Activated CD8-positive, alpha-beta memory T cell treated with anti-CD3 and anti-CD28 coated beads, Interleukin-2, amount 50 U/mL, for 4 hours (primary cell): ENCODE measurements around the gene LAMC3.

ENCODE experiments used
- DNase-seq: peaks from one replicate; pipeline ENCODE4 v3.0.0-alpha.2; 2020

Gene LAMC3

GRCh38 chr9:131013015-131013755 lies 4.2 kb downstream of the LAMC3 start:
- DNase-seq, result no peak

DNA sequence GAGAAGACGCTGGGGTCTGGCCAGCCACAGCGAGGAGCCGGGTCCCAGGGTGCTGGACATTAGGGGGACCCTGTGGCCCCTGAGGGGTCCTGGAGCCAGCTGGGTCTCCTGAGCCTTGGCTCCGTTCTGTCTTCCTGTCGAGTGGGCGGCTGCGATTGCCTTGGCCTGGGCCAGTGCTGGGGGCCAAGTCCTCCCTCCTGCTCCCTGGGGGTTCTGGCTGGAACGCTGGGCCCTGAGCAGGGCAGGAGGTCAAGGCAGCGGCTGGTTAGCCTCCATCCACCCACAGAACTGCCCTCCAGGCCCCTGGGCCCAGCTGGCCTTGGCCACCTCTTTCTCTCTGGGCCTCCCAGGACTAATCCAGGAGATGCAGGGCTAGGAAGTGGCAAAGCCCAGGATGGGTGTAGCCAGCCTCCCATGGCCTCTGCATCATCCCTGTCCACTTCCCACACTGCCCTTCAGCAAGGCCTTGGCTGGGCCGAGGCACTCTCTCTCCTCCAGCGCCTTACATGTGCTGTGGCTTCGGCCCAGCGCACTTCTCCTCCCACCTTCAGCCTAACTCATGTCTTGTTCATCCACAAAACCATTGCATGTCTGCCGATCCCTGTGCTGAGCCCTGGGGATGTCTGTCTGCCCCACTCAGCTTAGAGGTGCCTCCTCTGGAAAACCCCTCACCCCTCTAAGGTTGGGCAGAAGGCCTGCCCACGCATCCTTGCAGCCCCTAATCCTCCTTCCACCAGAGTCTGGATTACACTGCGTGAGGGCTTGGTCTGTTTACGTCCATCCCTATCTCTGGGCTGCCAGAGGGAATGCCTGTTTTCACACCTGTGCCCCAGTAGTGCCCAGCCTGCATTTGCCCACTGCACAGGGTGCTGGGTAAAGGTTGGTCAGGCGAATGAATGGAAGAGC lies 5.0 kb downstream of the LAMC3 start:
- no peak for DNase-seq

- no peak for DNase-seq
These were observed 6.1 kb downstream of the LAMC3 start for GRCh38 chr9:131015112-131015511.

- no peak for DNase-seq
These were observed 7.0 kb downstream of the LAMC3 start for GRCh38 chr9:131015876-131016397.

GRCh38 chr9:131017067-131017466 lies 8.1 kb downstream of the LAMC3 start:
- no peak for DNase-seq

GRCh38 chr9:131018621-131019020 lies 9.6 kb downstream of the LAMC3 start:
- no peak for DNase-seq

GRCh38 chr9:131019388-131020239 lies 10.6 kb downstream of the LAMC3 start:
- no peak for DNase-seq

- no peak for DNase-seq
These were observed 11.4 kb downstream of the LAMC3 start for GRCh38 chr9:131020388-131020787.

GRCh38 chr9:131020862-131021261 lies 11.9 kb downstream of the LAMC3 start:
- DNase-seq, result no peak

- no peak for DNase-seq
These were observed 12.8 kb downstream of the LAMC3 start for GRCh38 chr9:131021785-131022184.

DNA sequence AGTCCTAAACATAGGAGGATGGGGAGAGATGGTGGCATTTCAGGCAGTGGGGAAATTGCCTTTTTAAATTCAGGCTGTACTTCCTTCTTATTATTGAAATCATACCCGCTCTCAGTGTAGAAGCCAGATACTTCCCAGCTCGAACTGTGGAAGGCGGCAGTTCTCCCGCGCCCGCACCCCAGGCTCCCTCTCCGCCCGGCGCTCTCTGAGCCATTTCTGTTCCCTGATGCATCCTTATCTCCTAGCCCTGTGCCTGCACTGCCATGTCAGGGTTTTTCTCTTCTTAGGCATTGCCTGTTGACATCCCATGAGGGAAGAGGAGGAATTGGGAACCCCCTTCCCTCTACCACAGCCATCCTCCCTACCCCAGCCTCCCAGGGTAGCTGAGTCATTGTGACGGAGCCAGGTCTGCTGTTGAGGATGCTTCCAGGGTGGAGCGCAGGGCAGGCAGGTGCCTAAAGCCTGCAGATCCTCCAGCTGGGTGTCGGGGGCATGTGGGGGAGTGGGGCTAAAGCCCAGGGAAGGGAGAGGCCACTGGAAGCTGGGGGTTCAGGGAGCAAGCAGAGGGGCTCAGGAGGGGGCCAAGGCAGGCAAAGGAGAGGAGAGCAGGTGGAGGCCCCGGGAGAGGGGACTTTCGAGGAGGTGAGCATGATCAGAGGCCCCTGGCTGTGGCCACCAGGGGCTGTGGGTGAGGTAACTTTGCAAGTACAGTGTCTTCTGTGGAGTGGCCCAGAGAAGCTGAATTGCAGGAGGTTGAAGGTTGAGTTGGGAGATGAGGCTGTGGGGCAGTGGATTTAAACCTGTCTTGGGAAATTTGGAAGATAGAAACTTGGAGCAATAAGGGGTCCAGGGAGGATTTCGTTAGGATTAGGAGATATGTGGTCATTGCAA lies 16.2 kb downstream of the LAMC3 start:
- no peak for DNase-seq

GRCh38 chr9:131025953-131026858 lies 17.2 kb downstream of the LAMC3 start:
- DNase-seq, result no peak

- no peak for DNase-seq
These were observed 18.3 kb downstream of the LAMC3 start for GRCh38 chr9:131027048-131027871.

DNA sequence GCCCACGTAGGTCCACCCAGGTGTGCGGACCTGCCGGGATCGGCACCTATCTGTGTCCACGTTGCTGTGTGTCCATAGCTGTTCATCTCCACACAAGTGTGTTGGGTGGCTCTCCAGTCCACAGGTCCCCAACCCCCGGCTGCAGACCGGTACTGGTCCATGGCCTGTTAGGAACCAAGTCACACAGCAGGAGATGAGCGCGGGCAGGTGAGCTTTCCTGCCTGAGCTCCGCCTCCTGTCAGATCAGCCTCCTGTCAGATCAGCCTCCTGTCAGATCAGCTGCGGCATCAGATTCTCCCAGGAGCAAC lies 18.9 kb downstream of the LAMC3 start:
- DNase-seq, result no peak

DNA sequence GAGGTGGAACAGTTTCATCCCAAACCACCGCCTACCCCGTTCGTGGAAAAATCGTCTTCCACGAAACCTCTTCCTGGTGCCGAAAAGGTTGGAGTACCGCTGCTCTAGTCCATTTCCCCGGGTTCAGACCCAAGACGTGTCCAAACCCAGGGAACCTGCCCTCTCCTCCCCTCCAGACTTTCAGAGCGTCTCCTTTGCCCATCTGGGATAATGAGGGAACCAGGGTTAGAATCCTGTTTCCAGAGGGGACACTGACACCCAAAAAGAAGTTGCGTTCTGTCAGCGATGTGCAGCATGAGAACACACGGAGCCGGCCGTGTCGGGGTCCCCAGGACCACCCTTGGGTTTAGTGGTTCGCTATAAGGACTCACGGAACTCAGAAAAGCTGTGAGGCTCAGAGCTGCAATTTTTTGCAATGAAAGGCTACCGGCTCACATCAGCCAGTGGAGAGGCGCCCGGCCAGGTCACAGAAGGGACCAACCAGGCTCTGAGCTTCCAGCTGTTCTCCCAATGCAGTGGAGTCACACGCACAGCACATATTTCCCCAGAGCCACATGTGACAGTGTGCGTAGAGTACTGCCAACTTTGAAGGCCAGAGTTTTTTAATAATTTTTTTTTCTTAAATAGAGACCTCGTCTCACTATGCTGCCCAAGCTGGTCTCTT lies 19.4 kb downstream of the LAMC3 start:
- DNase-seq, result no peak

DNA sequence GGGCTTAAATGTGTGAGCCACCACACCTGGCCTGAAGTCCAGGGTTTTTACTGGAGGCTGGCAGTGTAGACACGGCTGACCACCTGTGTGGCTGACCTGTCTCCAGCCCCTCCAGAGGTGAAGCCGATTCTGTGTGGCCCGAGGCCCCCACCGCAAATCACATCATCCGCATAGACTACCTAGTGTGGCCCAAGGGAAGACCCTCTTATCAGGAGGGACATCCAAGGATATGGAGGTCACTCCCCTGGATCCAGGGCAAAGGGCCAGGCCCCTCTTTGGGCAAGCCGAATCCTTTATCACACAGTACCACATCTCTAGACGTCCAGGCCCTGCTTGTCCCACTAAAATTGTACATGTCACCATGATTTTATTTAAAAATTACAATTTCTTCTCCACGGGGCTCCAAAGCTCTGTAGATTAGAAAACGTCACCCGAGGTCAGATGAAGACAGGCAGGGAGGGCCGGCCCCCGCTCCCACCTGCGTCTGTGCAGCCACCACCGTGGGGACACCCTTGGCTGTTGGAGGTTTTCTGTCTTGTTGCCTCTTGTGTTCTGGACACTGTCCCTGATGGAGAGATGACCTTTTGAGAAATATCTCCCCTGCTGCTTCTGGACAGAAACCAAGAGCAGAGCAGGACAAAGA lies 20.1 kb downstream of the LAMC3 start:
- DNase-seq, result no peak

DNA sequence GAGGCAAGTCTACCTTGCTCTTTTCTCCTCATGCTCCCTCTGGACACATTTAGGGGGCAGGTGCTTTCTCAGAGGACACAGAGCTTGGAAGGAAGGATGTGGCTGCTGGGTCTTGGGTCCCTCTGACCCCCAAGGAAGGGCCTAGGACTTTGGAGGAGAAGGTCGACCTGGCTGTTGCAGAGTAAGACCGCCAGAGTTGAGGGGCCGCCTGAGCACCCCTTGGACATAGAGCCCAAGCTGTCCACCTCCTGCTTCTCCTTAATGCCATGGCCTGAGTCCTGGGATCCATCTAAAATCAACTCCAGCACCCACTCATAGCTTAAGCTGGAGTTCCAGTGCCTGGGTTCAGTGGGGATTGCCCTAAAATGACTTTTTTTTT lies 20.6 kb downstream of the LAMC3 start:
- no peak for DNase-seq

DNA sequence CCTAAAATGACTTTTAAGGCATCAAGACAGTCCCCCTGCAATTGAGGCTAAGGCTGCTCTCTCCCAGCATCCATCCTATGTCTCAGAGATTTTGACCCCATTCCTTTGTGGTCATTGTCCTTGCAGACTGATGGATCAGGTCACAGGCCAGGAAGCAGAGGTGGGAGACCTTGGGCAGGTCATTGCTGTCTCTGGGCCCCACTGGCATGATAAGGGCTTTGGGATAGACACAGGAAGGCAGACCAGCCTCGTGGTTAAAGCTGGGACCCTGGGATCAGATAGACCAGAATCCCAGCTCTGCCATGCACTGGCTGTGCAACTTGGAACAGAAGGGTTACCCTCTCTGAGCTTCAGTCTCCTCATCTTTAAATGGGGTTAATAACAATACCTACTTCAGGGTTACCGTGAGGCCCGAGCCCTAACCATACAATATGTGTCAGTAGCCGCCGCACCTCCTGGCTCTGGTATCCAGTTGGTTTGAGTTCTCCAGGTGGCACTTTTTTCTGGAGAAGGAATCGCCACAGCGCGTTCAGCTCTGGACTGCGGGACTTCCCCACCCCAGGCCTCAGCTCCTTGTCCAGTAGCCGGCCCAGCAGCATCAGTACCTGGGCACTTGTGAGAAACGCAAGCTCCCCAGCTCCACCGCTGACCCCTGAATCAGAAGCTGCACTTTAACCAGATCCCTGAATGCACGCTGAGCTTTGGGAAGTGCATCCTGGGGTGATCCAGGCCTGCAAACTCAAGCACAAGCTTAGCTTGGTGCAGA lies 21.4 kb downstream of the LAMC3 start:
- no peak for DNase-seq
